GM19351 (cell line): Measurements from ENCODE around the gene SORL1.
A peak's percentile ranks its signal among the peaks of the same experiment; 100 is the strongest.

Experiments
- ATAC-seq: cut with Tn5 transposase; IDR thresholded peaks from one replicate; pipeline ENCODE4 v1.9.1; 2021; ENCODE audit warnings: mild to moderate bottlenecking, moderate library complexity; ENCODE audit not compliant: unreplicated experiment

Gene SORL1

DNA sequence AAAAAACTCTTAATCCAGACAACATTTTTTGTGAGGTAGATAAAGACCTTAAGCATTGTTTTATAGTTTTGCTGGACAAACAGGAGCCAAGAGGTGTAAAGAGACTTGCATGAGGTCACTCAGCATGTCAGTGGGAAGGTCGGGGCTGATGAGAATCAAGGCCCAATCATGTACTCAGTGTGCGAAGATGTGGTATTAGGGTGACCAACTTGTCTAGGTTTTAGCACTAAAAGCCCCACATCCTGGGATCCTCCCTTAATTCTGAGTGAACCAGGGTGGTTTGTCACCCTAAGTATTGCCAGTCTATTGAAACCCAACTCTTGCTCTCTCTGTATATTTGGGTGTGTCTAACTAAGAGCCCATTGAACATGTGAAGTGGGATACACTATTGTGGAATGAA lies 20.2 kb downstream of the SORL1 start:
- ATAC-seq: no peak

DNA sequence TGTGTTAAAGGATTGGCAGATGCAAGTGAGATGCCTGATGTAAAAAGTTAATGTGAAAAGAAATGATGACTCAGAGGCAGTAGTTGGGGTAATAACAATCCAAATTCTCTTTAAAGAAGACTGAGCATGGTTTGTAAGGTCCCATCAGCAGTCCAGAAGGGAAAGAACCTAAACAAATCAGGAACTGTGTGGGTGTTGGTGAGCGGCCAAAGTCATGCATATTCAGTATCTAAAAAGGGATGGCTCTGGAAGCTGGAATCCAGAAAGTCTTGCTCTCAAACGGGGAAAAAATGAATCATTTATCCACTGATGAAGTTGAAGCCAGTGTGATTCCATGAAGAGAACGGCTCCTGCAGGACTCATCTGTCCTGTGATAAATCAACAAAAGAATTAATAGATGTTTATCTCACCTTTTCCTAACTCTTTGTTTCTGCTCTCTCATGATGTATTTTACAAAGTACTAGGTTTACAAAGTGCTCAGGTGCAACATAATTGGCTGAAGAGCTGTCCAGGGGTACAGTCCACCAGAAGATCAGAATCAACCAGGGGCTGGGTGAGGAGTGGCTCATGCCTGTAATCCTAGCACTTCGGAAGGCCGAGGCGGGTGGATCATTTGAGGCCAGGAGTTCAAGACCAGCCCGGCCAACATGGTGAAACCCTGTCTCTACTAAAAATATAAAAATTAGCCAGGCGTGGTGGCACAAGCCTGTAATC lies 21.1 kb downstream of the SORL1 start:
- ATAC-seq: no peak

DNA sequence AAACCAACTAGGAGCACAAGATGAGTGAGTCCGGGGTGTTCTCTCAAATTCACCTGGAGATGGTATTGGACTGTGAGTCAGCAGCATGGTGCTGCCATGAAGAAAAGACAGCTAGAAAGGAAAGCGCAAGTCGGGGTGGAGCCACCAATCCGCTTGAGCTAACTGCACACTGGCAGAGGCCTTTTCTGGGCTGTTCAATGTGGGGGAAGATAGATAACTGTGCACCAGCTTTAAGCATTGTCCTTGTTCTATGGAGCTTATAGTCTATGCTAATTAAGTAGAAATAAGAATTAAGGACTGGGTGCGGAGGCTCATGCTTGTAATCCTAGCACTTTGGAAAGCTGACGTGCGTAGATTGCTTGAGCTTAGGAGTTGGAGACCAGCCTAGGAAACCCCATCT lies 22.6 kb downstream of the SORL1 start:
- no peak for ATAC-seq

- ATAC-seq: no peak
Measured at GRCh38 chr11:121476379-121477032, 24.4 kb downstream of the SORL1 start.

- no peak for ATAC-seq
Measured at GRCh38 chr11:121478226-121478894, 26.2 kb downstream of the SORL1 start.

GRCh38 chr11:121478895-121479697 lies 27.0 kb downstream of the SORL1 start:
- no peak for ATAC-seq

DNA sequence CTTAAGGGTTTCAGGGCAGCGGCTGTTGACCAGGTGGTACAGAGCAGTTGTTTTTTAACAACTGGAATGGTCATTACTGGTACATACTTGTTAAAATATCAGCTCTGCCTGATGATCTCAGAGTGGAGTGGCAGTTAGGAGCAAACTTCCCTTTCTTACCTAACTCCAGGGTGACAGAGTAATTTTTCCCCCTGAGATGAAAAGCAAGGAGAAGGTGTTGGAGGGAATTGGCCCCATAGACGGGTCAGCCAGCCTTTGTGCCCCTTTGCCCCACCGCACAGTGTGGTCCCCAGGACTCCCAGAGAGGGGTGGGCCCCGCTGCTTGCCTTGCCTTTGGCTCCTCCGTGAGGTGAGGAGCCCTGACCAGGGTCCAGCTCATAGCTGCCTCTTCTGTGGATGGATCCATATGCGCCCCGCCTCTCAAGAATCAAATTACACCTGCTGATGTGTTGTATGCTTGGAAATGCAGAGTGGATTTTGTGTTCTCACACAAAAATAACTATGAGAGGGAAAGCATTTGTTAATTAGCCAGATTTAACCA lies 27.7 kb downstream of the SORL1 start:
- no peak for ATAC-seq

DNA sequence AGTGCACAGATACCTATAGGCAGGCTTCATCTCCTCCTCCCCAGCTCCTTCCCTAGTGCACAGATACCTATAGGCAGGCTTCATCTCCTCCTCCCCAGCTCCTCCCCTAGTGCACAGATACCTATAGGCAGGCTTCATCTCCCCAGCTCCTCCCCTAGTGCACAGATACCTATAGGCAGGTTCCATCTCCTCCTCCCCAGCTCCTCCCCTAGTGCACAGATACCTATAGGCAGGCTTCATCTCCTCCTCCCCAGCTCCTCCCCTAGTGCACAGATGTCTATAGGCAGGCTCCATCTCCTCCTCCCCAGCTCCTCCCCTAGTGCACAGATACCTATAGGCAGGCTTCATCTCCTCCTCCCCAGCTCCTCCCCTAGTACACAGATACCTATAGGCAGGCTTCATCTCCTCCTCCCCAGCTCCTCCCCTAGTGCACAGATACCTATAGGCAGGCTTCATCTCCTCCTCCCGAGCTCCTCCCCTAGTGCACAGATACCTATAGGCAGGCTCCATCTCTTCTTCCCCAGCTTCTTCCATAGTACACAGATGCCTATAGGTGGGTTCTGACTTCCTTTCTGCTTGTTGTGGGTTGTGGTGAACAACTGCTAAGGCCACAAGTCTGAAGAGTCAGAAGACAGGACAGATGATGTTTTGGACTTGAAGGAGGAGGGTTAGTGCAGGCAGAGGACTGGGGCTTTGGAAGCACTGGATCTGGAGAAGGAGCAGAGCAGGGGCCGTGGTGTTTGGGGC lies 29.5 kb downstream of the SORL1 start:
- peak; percentile 78 for ATAC-seq

GRCh38 chr11:121482231-121483129 lies 30.4 kb downstream of the SORL1 start:
- peak; percentile 75 for ATAC-seq

GRCh38 chr11:121483805-121484480 lies 31.8 kb downstream of the SORL1 start:
- ATAC-seq: no peak

DNA sequence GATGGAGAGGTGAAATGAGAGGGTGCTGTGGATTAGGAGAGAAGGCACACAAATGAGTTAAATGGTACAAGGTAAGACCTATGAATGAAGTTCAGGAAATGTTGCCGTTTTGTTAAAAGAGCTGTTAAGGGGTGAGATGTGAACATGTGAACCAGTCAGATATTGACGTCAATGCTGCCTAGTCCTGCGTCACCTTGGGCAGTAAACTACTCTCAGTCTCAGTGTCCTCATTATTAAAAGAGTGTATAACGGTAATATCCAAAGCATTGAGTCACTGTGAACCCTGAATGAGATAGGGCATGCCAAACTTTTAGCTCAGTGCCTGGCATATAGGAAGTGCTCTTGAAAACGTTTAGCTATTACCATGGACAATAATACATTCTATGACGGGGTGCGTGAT lies 33.1 kb downstream of the SORL1 start:
- no peak for ATAC-seq

DNA sequence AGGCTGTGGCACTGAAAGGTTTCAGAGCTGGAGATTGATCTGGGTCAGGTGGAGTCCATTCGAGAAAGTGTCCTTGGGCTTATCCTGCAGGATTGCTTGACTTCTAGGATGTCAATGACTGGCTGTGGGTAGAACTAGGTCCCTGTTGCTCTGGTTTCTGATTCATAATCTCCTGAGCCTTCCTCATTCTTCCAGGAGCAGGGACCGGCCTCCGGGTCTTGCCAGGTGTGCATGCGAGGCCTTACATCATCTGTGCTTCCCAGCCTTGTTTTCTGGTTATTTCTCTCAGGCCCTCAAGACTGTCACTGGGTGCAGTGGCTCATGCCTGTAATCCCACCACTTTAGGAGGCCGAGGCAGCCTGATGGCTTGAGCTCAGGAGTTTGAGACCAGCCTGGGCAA lies 33.9 kb downstream of the SORL1 start:
- no peak for ATAC-seq

- no peak for ATAC-seq
Measured at GRCh38 chr11:121487191-121487590, 35.1 kb downstream of the SORL1 start.

- no peak for ATAC-seq
Measured at GRCh38 chr11:121488170-121488569, 36.1 kb downstream of the SORL1 start.

DNA sequence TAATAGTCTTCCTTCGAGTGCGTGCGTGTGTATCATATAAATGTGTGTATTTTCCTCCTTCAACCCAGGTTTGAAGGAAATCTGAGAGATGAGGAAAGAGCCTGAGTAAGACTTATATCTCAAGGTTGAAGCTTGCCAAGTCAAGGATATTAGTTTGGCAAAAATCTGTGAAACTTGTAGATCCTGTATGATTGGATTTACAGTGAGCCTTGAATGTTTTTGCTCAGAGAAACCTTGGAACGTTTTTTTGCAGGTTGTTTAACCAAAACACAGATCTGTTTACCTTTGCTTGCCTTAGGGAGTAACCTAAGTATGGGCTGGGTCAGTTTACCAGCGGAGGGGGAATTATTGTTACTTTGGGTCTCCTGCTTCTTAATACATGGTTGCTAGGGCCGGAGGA lies 36.5 kb downstream of the SORL1 start:
- ATAC-seq: no peak

DNA sequence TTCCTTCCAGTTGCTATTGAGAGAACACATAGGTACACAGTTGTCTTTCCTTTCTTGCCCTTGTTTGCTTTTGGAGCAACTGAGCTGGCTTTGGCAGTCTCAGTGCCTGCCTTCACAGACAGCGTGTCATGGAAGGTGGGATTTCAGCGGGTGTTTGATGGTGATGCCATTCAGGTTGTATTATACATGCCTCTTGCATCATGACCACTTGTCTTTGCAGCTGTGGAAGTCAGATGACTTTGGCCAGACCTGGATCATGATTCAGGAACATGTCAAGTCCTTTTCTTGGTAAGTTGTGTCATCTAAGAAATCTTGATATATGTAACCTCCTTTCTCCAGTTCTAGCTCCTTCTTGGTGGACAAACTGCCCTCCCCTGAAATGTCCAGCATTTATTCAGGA lies 37.7 kb downstream of the SORL1 start:
- ATAC-seq: no peak

DNA sequence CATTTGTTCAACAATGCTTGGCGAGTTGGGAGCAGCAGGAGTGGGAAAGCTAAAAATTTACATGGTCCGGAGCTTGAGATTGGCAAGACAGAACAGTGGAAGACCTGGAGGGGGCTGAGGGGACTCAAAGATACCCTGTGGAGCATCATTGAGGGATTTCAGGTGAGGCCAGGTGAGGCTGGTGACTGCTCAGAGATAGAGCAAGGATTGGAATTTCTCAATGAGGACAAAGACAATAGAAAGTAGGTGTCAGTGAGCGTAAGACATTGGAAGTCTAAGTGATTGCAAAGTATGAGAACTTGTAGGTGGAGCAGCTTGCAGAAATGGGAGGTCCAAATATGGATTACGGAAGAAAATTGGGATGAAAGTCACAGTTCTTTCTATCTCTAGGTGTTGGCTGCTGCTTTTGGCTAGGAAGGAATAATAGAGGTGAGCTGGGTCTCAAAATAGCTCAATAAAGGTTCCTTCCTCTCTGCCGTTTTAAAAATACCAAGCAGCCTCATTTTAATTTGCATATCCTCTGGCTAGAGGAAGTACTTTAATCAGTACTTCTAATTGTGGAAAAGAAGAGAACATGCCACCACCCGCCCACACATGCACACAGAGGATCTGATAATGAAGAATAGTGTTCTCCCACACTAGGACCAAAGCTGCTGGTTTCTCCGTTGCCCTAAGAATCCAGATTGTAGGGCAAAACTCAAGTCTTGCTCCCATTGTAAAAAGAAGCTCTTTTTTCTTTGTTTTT lies 42.4 kb downstream of the SORL1 start:
- ATAC-seq: peak; percentile 92
